Uterus (tissue), 4 donors: ENCODE data around the gene MIS18A. TPM values are rescaled to one million over a fixed set of nuclear protein-coding genes. Genes with fewer than 3 reads are reported as not detected.

ENCODE experiments used
- DNase-seq, 2 donors: peaks; one replicate each; pipeline ENCODE4 v3.0.0-alpha.2; 2019 to 2020
- H3K27ac ChIP-seq, 2 donors: fragments of 200-600 bp; sonication (generic); 1 replicate in 1 of 2; 2 replicates in 1 of 2; pipeline ENCODE4 v1.5.1; 2016 to 2018
- H3K27me3 ChIP-seq, 2 donors: fragments of 200-600 bp; sonication (generic); one replicate each; pipeline ENCODE4 v1.5.1; 2018 to 2019; ENCODE audit warnings: control low read depth in 1 of 2
- H3K36me3 ChIP-seq, 2 donors: fragments of 200-600 bp; sonication (generic); one replicate each; pipeline ENCODE4 v1.5.1; 2019; ENCODE audit warnings: control low read depth in 1 of 2
- H3K4me1 ChIP-seq, 2 donors: fragments of 200-600 bp; sonication (generic); one replicate each; pipeline ENCODE4 v1.5.1; 2018 to 2019; ENCODE audit warnings: control low read depth in 1 of 2
- H3K4me3 ChIP-seq, 2 donors: fragments of 200-600 bp; sonication (generic); 1 replicate in 1 of 2; 2 replicates in 1 of 2; pipeline ENCODE4 v1.5.1; 2018 to 2019; ENCODE audit warnings: mild to moderate bottlenecking in 1 of 2
- H3K9me3 ChIP-seq, 2 donors: fragments of 200-600 bp; sonication (generic); one replicate each; pipeline ENCODE4 v1.5.1; 2019; ENCODE audit warnings: control low read depth in 1 of 2
- CTCF ChIP-seq, 4 experiments: fragments of 200-600 bp in 2 of 4; fragments of 450-650 bp in 2 of 4; sonication (generic) in 2 of 4; IDR thresholded peaks; one replicate each; pipeline ENCODE4 v1.5.1; 2016 to 2019; ENCODE audit warnings: antibody characterized with exemption in 4 of 4, mild to moderate bottlenecking in 2 of 4, moderate library complexity in 1 of 4
- POLR2A ChIP-seq, 2 donors: fragments of 450-650 bp; IDR thresholded peaks; one replicate each; pipeline ENCODE4 v1.6.1; 2016; ENCODE audit warnings: antibody characterized with exemption in 2 of 2, mild to moderate bottlenecking in 1 of 2, moderate library complexity in 1 of 2
- intact Hi-C: fragments of 100-400 bp; cut with DNase I; formaldehyde crosslinking; loops from one replicate; pipeline ENCODE4 v1.15.1; 2023; ENCODE audit warnings: low total_unique reads
- total RNA-seq, 4 donors: library from RNA; depleted of rRNA in 3 of 4; stranded (reverse); fragments of >200 nt in 3 of 4; gene quantifications; one replicate each; pipeline versions ENCODE4 v1.1.0 to v1.2.4, GENCODE V29; 2014 to 2023
- donor health status: DM: yes; HTN: yes; CAD: no.

Gene MIS18A
- total RNA-seq, 4 donors from 2014 or later: 2.4 to 25.6 (median 12.2) TPM

- H3K27me3 ChIP-seq: no peaks in the 10 kb centered on the region
- H3K27ac ChIP-seq: no peak overlapping the region
- H3K4me3 ChIP-seq: no peak overlapping the region
- no peaks in the 10 kb centered on the region for H3K9me3 ChIP-seq
- H3K4me1 ChIP-seq: no peaks in the 10 kb centered on the region
- no peaks in the 10 kb centered on the region for H3K36me3 ChIP-seq
- no peak for DNase-seq
- TF ChIP-seq CTCF (IDR thresholded peaks at IDR 0.05): no peak
- TF ChIP-seq POLR2A (IDR thresholded peaks at IDR 0.05): no peak
- intact Hi-C loops: no loop called here
Observed at GRCh38 chr21:32300117-32300681, 21.4 kb upstream of the MIS18A start.

GRCh38 chr21:32299695-32300094 is 20.8 kb upstream of the MIS18A start:
- no peak for DNase-seq
- TF ChIP-seq POLR2A (IDR thresholded peaks at IDR 0.05): no peak
- Histone ChIP-seq H3K27ac (no peak overlapping the region), H3K4me1 (no peaks in the 10 kb centered on the region), H3K27me3 (no peaks in the 10 kb centered on the region), H3K4me3 (no peak overlapping the region), H3K9me3 (no peaks in the 10 kb centered on the region), H3K36me3 (no peaks in the 10 kb centered on the region)
- intact Hi-C loops: no loop called here

GRCh38 chr21:32298658-32299081 is 19.8 kb upstream of the MIS18A start, which contains the start of gene MRAP:
MRAP (plus strand) TSS chr21:32298855; CDS start chr21:32298972, 117 bp downstream.
- no peak within 1 kb of the TSS for H3K4me3 ChIP-seq
- no peaks in the 10 kb centered on the region for H3K9me3 ChIP-seq
- DNase-seq: no peak
- intact Hi-C loops: no loop called here
- H3K36me3 ChIP-seq: no peaks in the 10 kb centered on the region
- no peak within 1 kb of the TSS for H3K27ac ChIP-seq
- H3K4me1 ChIP-seq: no peaks in the 10 kb centered on the region
- no peak for TF ChIP-seq CTCF (IDR thresholded peaks at IDR 0.05)
- no peak for TF ChIP-seq POLR2A (IDR thresholded peaks at IDR 0.05)
- H3K27me3 ChIP-seq: no peaks in the 10 kb centered on the region

- Histone ChIP-seq H3K27ac (no peak overlapping the region), H3K4me1 (no peaks in the 10 kb centered on the region), H3K9me3 (no peaks in the 10 kb centered on the region), H3K27me3 (no peaks in the 10 kb centered on the region), H3K4me3 (no peak overlapping the region), H3K36me3 (no peaks in the 10 kb centered on the region)
- no peak for TF ChIP-seq CTCF (IDR thresholded peaks at IDR 0.05)
- TF ChIP-seq POLR2A (IDR thresholded peaks at IDR 0.05): no peak
- intact Hi-C loops: no loop called here
- no peak for DNase-seq
Observed at GRCh38 chr21:32298148-32298559, 19.3 kb upstream of the MIS18A start.

GRCh38 chr21:32297449-32297848 is 18.6 kb upstream of the MIS18A start:
- TF ChIP-seq POLR2A (IDR thresholded peaks at IDR 0.05) (no peak), CTCF (IDR thresholded peaks at IDR 0.05) (no peak)
- Histone ChIP-seq H3K27ac (no peak overlapping the region), H3K4me3 (no peak overlapping the region), H3K9me3 (no peaks in the 10 kb centered on the region), H3K4me1 (no peaks in the 10 kb centered on the region), H3K27me3 (no peaks in the 10 kb centered on the region), H3K36me3 (no peaks in the 10 kb centered on the region)
- intact Hi-C loops: no loop called here
- no peak for DNase-seq

- TF ChIP-seq CTCF (IDR thresholded peaks at IDR 0.05): no peak
- TF ChIP-seq POLR2A (IDR thresholded peaks at IDR 0.05): no peak
- H3K4me3 ChIP-seq: no peak overlapping the region
- intact Hi-C loops: no loop called here
Observed at GRCh38 chr21:32285476-32285875, 6.6 kb upstream of the MIS18A start.

More at GRCh38 chr21:32285476-32285875, 6.6 kb upstream of the MIS18A start:
- Histone ChIP-seq H3K27me3 (no peaks in the 10 kb centered on the region), H3K27ac (no peak overlapping the region), H3K36me3 (no peaks in the 10 kb centered on the region), H3K9me3 (no peaks in the 10 kb centered on the region), H3K4me1 (no peaks in the 10 kb centered on the region)
- no peak for DNase-seq
